Measurements from ENCODE around the gene KDR.

The KDR gene

GRCh38 chr4:55123791-55124190 is 1.6 kb downstream of the KDR start:
- no peak for DNase-seq (ENCODE audit: low read depth)

- no peak for DNase-seq (ENCODE audit: low read depth)
Measured at GRCh38 chr4:55122235-55122634, 3.2 kb downstream of the KDR start.

GRCh38 chr4:55121246-55121645 is 4.1 kb downstream of the KDR start:
- no peak for DNase-seq (ENCODE audit: low read depth)

- DNase-seq (ENCODE audit: low read depth), result no peak
Measured at GRCh38 chr4:55118397-55118796, 7.0 kb downstream of the KDR start.

- no peak for DNase-seq (ENCODE audit: low read depth)
Measured at GRCh38 chr4:55117511-55117910, 7.9 kb downstream of the KDR start.

- DNase-seq (ENCODE audit: low read depth), result no peak
Measured at GRCh38 chr4:55116450-55116849, 8.9 kb downstream of the KDR start.

GRCh38 chr4:55111601-55112000 is 13.8 kb downstream of the KDR start:
- no peak for DNase-seq (ENCODE audit: low read depth)

GRCh38 chr4:55110131-55110530 is 15.3 kb downstream of the KDR start:
- DNase-seq (ENCODE audit: low read depth), result no peak

- DNase-seq (ENCODE audit: low read depth), result no peak
Measured at GRCh38 chr4:55107054-55107453, 18.3 kb downstream of the KDR start.

GRCh38 chr4:55103224-55103623 is 22.2 kb downstream of the KDR start:
- no peak for DNase-seq (ENCODE audit: low read depth)

- no peak for DNase-seq (ENCODE audit: low read depth)
Measured at GRCh38 chr4:55099816-55100215, 25.6 kb downstream of the KDR start.

- DNase-seq (ENCODE audit: low read depth), result no peak
Measured at GRCh38 chr4:55098456-55099204, 26.8 kb downstream of the KDR start.

- DNase-seq (ENCODE audit: low read depth), result no peak
Measured at GRCh38 chr4:55096619-55097018, 28.8 kb downstream of the KDR start.

GRCh38 chr4:55096045-55096444 is 29.4 kb downstream of the KDR start:
- DNase-seq (ENCODE audit: low read depth), result no peak

GRCh38 chr4:55092504-55092903 is 32.9 kb downstream of the KDR start:
- no peak for DNase-seq (ENCODE audit: low read depth)

GRCh38 chr4:55089916-55090315 is 35.5 kb downstream of the KDR start:
- DNase-seq (ENCODE audit: low read depth), result no peak

GRCh38 chr4:55087913-55088260 is 37.5 kb downstream of the KDR start:
- DNase-seq (ENCODE audit: low read depth), result no peak

- DNase-seq (ENCODE audit: low read depth), result no peak
Measured at GRCh38 chr4:55087009-55087912, 38.1 kb downstream of the KDR start.

GRCh38 chr4:55086578-55086977 is 38.8 kb downstream of the KDR start:
- DNase-seq (ENCODE audit: low read depth), result no peak

GRCh38 chr4:55083735-55084134 is 41.7 kb downstream of the KDR start:
- no peak for DNase-seq (ENCODE audit: low read depth)

GRCh38 chr4:55082756-55083155 is 42.6 kb downstream of the KDR start:
- DNase-seq (ENCODE audit: low read depth), result no peak

GRCh38 chr4:55080174-55080865 is 45.1 kb downstream of the KDR start:
- DNase-seq (ENCODE audit: low read depth), result no peak

Data from T follicular helper cell (primary cell).